ENCODE results near the gene TMEM192. TPM values are rescaled to one million over a fixed set of nuclear protein-coding genes. Genes with fewer than 3 reads are reported as not detected.

Gene TMEM192
- total and polyA plus RNA-seq, 4 donors: 10.6 to 20.3 (median 18.9) TPM

GRCh38 chr4:165138843-165139242 lies 26.2 kb upstream of the TMEM192 start:
- peaks cover 2 to 11% (median 8%) of the 10 kb centered on the region in 4 donors for H3K4me1 ChIP-seq (ENCODE audit: control insufficient read depth in 4 of 4, insufficient read depth in 4 of 4, low read length in 3 of 4)
- H3K9me3 ChIP-seq (ENCODE audit: control insufficient read depth in 4 of 4, low read length in 3 of 4): no peaks in the 10 kb centered on the region
- H3K27me3 ChIP-seq (ENCODE audit: control insufficient read depth in 4 of 4, insufficient read depth in 4 of 4, low read length in 3 of 4): no peaks in the 10 kb centered on the region
- no peak overlapping the region for H3K4me3 ChIP-seq (ENCODE audit: low read depth in 1 of 3, low read length in 3 of 3)
- TF ChIP-seq NR2F2 (IDR thresholded peaks at IDR 0.05) (no peak), HNF4G (IDR thresholded peaks at IDR 0.05) (peak; percentile 9), HNF4A (conservative IDR thresholded peaks at IDR 0.05) (peak; percentile 82 to 84)
- no peak overlapping the region for H3K9ac ChIP-seq (ENCODE audit: low read depth in 1 of 2, low read length in 2 of 2)
- 61% methylated on average over 3 of the region's 3 CpGs for WGBS
- no peaks in the 10 kb centered on the region for H3K36me3 ChIP-seq (ENCODE audit: control insufficient read depth in 4 of 4, insufficient read depth in 3 of 4, low read depth in 1 of 4, low read length in 3 of 4)
- H3K27ac ChIP-seq (ENCODE audit: low read depth in 1 of 2, low read length in 2 of 2): no peak overlapping the region
- no peak for DNase-seq (ENCODE audit: low spot score)

- Histone ChIP-seq H3K9me3 (ENCODE audit: control insufficient read depth in 4 of 4, low read length in 3 of 4) (no peaks in the 10 kb centered on the region), H3K9ac (ENCODE audit: low read depth in 1 of 2, low read length in 2 of 2) (no peak overlapping the region), H3K4me1 (ENCODE audit: control insufficient read depth in 4 of 4, insufficient read depth in 4 of 4, low read length in 3 of 4) (peaks cover 2 to 11% (median 10%) of the 10 kb centered on the region in 4 donors), H3K27ac (ENCODE audit: low read depth in 1 of 2, low read length in 2 of 2) (peak overlapping the region; percentile 39 to 77), H3K4me3 (ENCODE audit: low read depth in 1 of 3, low read length in 3 of 3) (no peak overlapping the region), H3K36me3 (ENCODE audit: control insufficient read depth in 4 of 4, insufficient read depth in 3 of 4, low read depth in 1 of 4, low read length in 3 of 4) (no peaks in the 10 kb centered on the region), H3K27me3 (ENCODE audit: control insufficient read depth in 4 of 4, insufficient read depth in 4 of 4, low read length in 3 of 4) (no peaks in the 10 kb centered on the region)
- TF ChIP-seq RXRA (IDR thresholded peaks at IDR 0.05) (peak in 1 of 2 donors; percentile 38), FOXA1 (IDR thresholded peaks at IDR 0.05) (no peak), HNF4A (conservative IDR thresholded peaks at IDR 0.05) (peak; percentile 35 to 64), SP1 (IDR thresholded peaks at IDR 0.05) (no peak), RAD21 (IDR thresholded peaks at IDR 0.05) (peak in 1 of 2 donors; percentile 14), YY1 (IDR thresholded peaks at IDR 0.05) (peak; percentile 14), ATF3 (IDR thresholded peaks at IDR 0.05) (no peak)
- no peak for DNase-seq (ENCODE audit: low spot score)
These were observed 24.5 kb upstream of the TMEM192 start for GRCh38 chr4:165137205-165137604.

GRCh38 chr4:165136529-165136928 lies 23.9 kb upstream of the TMEM192 start:
- TF ChIP-seq TAF1 (conservative IDR thresholded peaks at IDR 0.05) (no peak), YY1 (IDR thresholded peaks at IDR 0.05) (peak; percentile 50), CTCF (IDR thresholded peaks at IDR 0.05; ENCODE audit: low read depth, low read length, missing input control) (no peak), JUND (IDR thresholded peaks at IDR 0.05) (peak in 1 of 2 donors; percentile 39), FOXA1 (IDR thresholded peaks at IDR 0.05) (peak; percentile 52), ZBTB33 (IDR thresholded peaks at IDR 0.05) (no peak), FOXA2 (IDR thresholded peaks at IDR 0.05) (peak; percentile 76), HNF4A (conservative IDR thresholded peaks at IDR 0.05) (peak; percentile 63 to 75), SP1 (IDR thresholded peaks at IDR 0.05) (peak; percentile 74), MAX (IDR thresholded peaks at IDR 0.05) (peak; percentile 54), RXRA (IDR thresholded peaks at IDR 0.05) (peak; percentile 45 to 72), EGR1 (IDR thresholded peaks at IDR 0.05; ENCODE audit: low read depth in 2 of 2) (no peak), ATF3 (IDR thresholded peaks at IDR 0.05) (peak; percentile 80), REST (IDR thresholded peaks at IDR 0.05) (no peak), RAD21 (IDR thresholded peaks at IDR 0.05) (peak; percentile 39 to 69), NR2F2 (IDR thresholded peaks at IDR 0.05) (no peak), GABPA (IDR thresholded peaks at IDR 0.05 in 1 of 2, conservative IDR thresholded peaks at IDR 0.05 in 1 of 2) (no peak), HNF4G (IDR thresholded peaks at IDR 0.05) (no peak)
- WGBS: 31% methylated on average over 4 of the region's 4 CpGs
- Histone ChIP-seq H3K4me3 (ENCODE audit: low read depth in 1 of 3, low read length in 3 of 3) (no peak overlapping the region), H3K27me3 (ENCODE audit: control insufficient read depth in 4 of 4, insufficient read depth in 4 of 4, low read length in 3 of 4) (no peaks in the 10 kb centered on the region), H3K9ac (ENCODE audit: low read depth in 1 of 2, low read length in 2 of 2) (peak overlapping the region in 1 of 2 donors; percentile 26), H3K27ac (ENCODE audit: low read depth in 1 of 2, low read length in 2 of 2) (peak overlapping the region; percentile 32 to 77), H3K36me3 (ENCODE audit: control insufficient read depth in 4 of 4, insufficient read depth in 3 of 4, low read depth in 1 of 4, low read length in 3 of 4) (no peaks in the 10 kb centered on the region), H3K4me1 (ENCODE audit: control insufficient read depth in 4 of 4, insufficient read depth in 4 of 4, low read length in 3 of 4) (peaks cover 2 to 14% (median 12%) of the 10 kb centered on the region in 4 donors), H3K9me3 (ENCODE audit: control insufficient read depth in 4 of 4, low read length in 3 of 4) (no peaks in the 10 kb centered on the region)
- no peak for DNase-seq (ENCODE audit: low spot score)

Measured in liver (tissue), 9 donors.